ENCODE measurements around the gene ARL15. TPM values are rescaled to one million over a fixed set of nuclear protein-coding genes. Genes with fewer than 3 reads are reported as not detected.
A peak's percentile ranks its signal among the peaks of the same experiment; 100 is the strongest.

The ARL15 gene
- total and polyA plus RNA-seq, 2 of the 8 experiments (the other 6 are each of a cell fraction or from before 2014, with no cell fraction given) = 9.9 to 21.2 TPM

DNA sequence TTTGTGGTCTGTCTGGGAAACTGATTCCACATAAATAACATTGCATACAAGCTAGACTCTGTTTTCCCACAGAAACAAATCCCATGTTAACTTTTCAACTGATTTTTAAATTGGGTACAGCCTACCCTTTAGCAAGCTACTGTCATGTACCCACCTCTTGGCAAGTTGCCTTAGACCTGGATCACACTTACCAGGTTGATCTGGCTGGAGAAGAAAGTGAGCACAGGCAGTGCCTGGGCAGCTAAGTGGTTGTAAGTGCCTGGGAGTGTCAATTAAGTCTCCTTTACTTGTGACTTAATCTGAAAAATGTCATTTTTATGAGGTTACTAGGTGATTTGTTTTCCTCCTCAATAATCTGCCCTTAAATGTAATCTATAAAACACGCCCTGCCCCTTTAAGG, 336.4 kb downstream of the ARL15 start:
- WGBS, 2 experiments (ENCODE audit: extremely low coverage in 1 of 2, insufficient coverage in 1 of 2, insufficient read length in 1 of 2, insufficient replicate concordance in 2 of 2, low coverage in 1 of 2, low lambda C conversion rate in 2 of 2, missing lambda C conversion rate in 1 of 2) = 80% methylated on average over 1 of the region's 1 CpG; no CpG with 5 or more reads in 1 of the 2 experiments
- Histone ChIP-seq H2AFZ (ENCODE audit: low read length) (no peak overlapping the region), H3K36me3 (ENCODE audit: control insufficient read depth in 2 of 4, insufficient read depth in 4 of 4, low read length in 3 of 4) (no peaks in the 10 kb centered on the region)

More for the DNA sequence above, 336.4 kb downstream of the ARL15 start:
- H3K79me1 ChIP-seq (ENCODE audit: low read depth, low read length) = no peaks in the 10 kb centered on the region
- no peaks in the 10 kb centered on the region for H3K9me3 ChIP-seq (ENCODE audit: insufficient read depth in 2 of 2, low read depth in 1 of 2, low read length in 1 of 2)
- H3K14ac ChIP-seq (ENCODE audit: insufficient read length) = peak overlapping the region; percentile 77
- no peaks in the 10 kb centered on the region for H3K79me2 ChIP-seq (ENCODE audit: control insufficient read depth in 1 of 2, insufficient read depth in 2 of 2, low read length in 2 of 2)
- H2BK20ac ChIP-seq (ENCODE audit: low read length) = no peak overlapping the region
- no peak overlapping the region for H2BK5ac ChIP-seq (ENCODE audit: low read depth, low read length)
- no peak overlapping the region for H3K23ac ChIP-seq (ENCODE audit: insufficient read length)
- no peaks in the 10 kb centered on the region for H3K23me2 ChIP-seq (ENCODE audit: low read depth, low read length)
- H3K4me2 ChIP-seq (ENCODE audit: insufficient read depth in 1 of 2, low read depth in 2 of 2, low read length in 2 of 2) = no peak overlapping the region
- FAIRE-seq = no peak
- H2BK12ac ChIP-seq (ENCODE audit: low read depth, low read length) = no peak overlapping the region
- no peak overlapping the region for H2BK15ac ChIP-seq (ENCODE audit: low read length)
- no peak overlapping the region for H3K27ac ChIP-seq (ENCODE audit: low read depth, low read length)
- H4K8ac ChIP-seq (ENCODE audit: extremely low read depth, insufficient read depth, low read length) = no peak overlapping the region
- no peak overlapping the region for H2AK5ac ChIP-seq (ENCODE audit: low read depth, low read length)
- no peak overlapping the region for H3K4me3 ChIP-seq (ENCODE audit: extremely low read depth in 1 of 4, insufficient read depth in 2 of 4, low read depth in 3 of 4, low read length in 4 of 4)
- H3K56ac ChIP-seq (replicated peaks; ENCODE audit: insufficient read length, low read depth, low read length) = no peak overlapping the region
- no peak for TF ChIP-seq POLR2A (IDR thresholded peaks at IDR 0.05; ENCODE audit: control extremely low read depth in 1 of 2, low read depth in 2 of 2, low read length in 2 of 2)
- no peak for TF ChIP-seq SRF (IDR thresholded peaks at IDR 0.05; ENCODE audit: low read depth, low read length)
- TF ChIP-seq CBX5 (IDR thresholded peaks at IDR 0.05; ENCODE audit: low read depth, low read length) = no peak
- TF ChIP-seq TAF1 (IDR thresholded peaks at IDR 0.05; ENCODE audit: low read depth, low read length) = no peak
- no peak for TF ChIP-seq NRF1 (IDR thresholded peaks at IDR 0.05; ENCODE audit: low read depth, low read length)
- no peak for TF ChIP-seq POLR2AphosphoS5 (IDR thresholded peaks at IDR 0.05; ENCODE audit: low read depth, low read length)
- ChIA-PET POLR2A (ENCODE audit: partially characterized antibody) (no interaction called here), CTCF (ENCODE audit: partially characterized antibody) (no interaction called here)
- no peak overlapping the region for H3K9ac ChIP-seq (replicated peaks in 1 of 4; ENCODE audit: extremely low read depth in 1 of 4, low read depth in 3 of 4, low read length in 3 of 4)
- no peak overlapping the region for H4K5ac ChIP-seq (ENCODE audit: insufficient read length, low read depth, low read length)
- H4K20me1 ChIP-seq (replicated peaks in 1 of 2; ENCODE audit: control insufficient read depth in 1 of 2, insufficient read depth in 2 of 2, low read length in 2 of 2) = no peaks in the 10 kb centered on the region
- no peak overlapping the region for H3K18ac ChIP-seq (ENCODE audit: extremely low read depth, low read length)
- H3K27me3 ChIP-seq (replicated peaks in 1 of 4; ENCODE audit: control insufficient read depth in 3 of 4, extremely low read depth in 1 of 4, insufficient read depth in 3 of 4, low read length in 3 of 4) = no peaks in the 10 kb centered on the region
- no peak overlapping the region for H2BK120ac ChIP-seq (replicated peaks; ENCODE audit: low read depth, low read length)
- H3K4ac ChIP-seq (replicated peaks; ENCODE audit: insufficient read length, low read depth, low read length) = no peak overlapping the region
- no peak for DNase-seq (ENCODE audit: low read depth in 1 of 2, low spot score in 2 of 2)
- no peaks in the 10 kb centered on the region for H3K4me1 ChIP-seq (replicated peaks in 1 of 4; ENCODE audit: control insufficient read depth in 3 of 4, insufficient read depth in 4 of 4, low read length in 3 of 4)
- H4K91ac ChIP-seq (replicated peaks; ENCODE audit: insufficient read length, low read length) = no peak overlapping the region

All from H1 (cell line).